Measurements from ENCODE around the gene LOX.

LOX gene

GRCh38 chr5:122121479-122122465 is 43.7 kb upstream of the LOX start:
- no peak overlapping the region for H3K27ac ChIP-seq
- no peaks in the 10 kb centered on the region for H3K9me3 ChIP-seq (ENCODE audit: control insufficient read depth, low read length)

GRCh38 chr5:122120957-122121356 is 42.9 kb upstream of the LOX start:
- no peak overlapping the region for H3K9ac ChIP-seq
- H3K4me3 ChIP-seq (ENCODE audit: low read depth, low read length) = no peak overlapping the region
- no peak overlapping the region for H3K4me2 ChIP-seq (ENCODE audit: low read length)
- no peak overlapping the region for H3K27ac ChIP-seq
- H3K79me2 ChIP-seq = no peaks in the 10 kb centered on the region
- no peak for TF ChIP-seq CTCF (IDR thresholded peaks at IDR 0.05)
- no peaks in the 10 kb centered on the region for H3K4me1 ChIP-seq
- H3K36me3 ChIP-seq (ENCODE audit: control insufficient read depth, insufficient read depth, low read length) = no peaks in the 10 kb centered on the region
- H3K9me3 ChIP-seq (ENCODE audit: control insufficient read depth, low read length) = no peaks in the 10 kb centered on the region
- H2AFZ ChIP-seq = no peak overlapping the region
- H3K27me3 ChIP-seq (ENCODE audit: control insufficient read depth, insufficient read depth, low read length) = no peaks in the 10 kb centered on the region

More at GRCh38 chr5:122121479-122122465, 43.7 kb upstream of the LOX start:
- Histone ChIP-seq H3K4me3 (ENCODE audit: low read depth, low read length) (no peak overlapping the region), H3K36me3 (ENCODE audit: control insufficient read depth, insufficient read depth, low read length) (no peaks in the 10 kb centered on the region), H2AFZ (no peak overlapping the region), H3K9ac (no peak overlapping the region), H3K79me2 (no peaks in the 10 kb centered on the region), H3K4me2 (ENCODE audit: low read length) (no peak overlapping the region), H3K27me3 (ENCODE audit: control insufficient read depth, insufficient read depth, low read length) (no peaks in the 10 kb centered on the region), H3K4me1 (no peaks in the 10 kb centered on the region)
- TF ChIP-seq CTCF (IDR thresholded peaks at IDR 0.05) = no peak

GRCh38 chr5:122120493-122120892 is 42.4 kb upstream of the LOX start:
- Histone ChIP-seq H3K27ac (no peak overlapping the region), H3K79me2 (no peaks in the 10 kb centered on the region), H3K27me3 (ENCODE audit: control insufficient read depth, insufficient read depth, low read length) (no peaks in the 10 kb centered on the region), H3K36me3 (ENCODE audit: control insufficient read depth, insufficient read depth, low read length) (no peaks in the 10 kb centered on the region), H3K4me3 (ENCODE audit: low read depth, low read length) (no peak overlapping the region), H3K9ac (no peak overlapping the region), H3K9me3 (ENCODE audit: control insufficient read depth, low read length) (no peaks in the 10 kb centered on the region), H2AFZ (no peak overlapping the region), H3K4me2 (ENCODE audit: low read length) (no peak overlapping the region), H3K4me1 (no peaks in the 10 kb centered on the region)
- no peak for TF ChIP-seq CTCF (IDR thresholded peaks at IDR 0.05)

GRCh38 chr5:122119205-122119604 is 41.1 kb upstream of the LOX start:
- Histone ChIP-seq H3K9ac (no peak overlapping the region), H3K36me3 (ENCODE audit: control insufficient read depth, insufficient read depth, low read length) (no peaks in the 10 kb centered on the region), H3K4me3 (ENCODE audit: low read depth, low read length) (no peak overlapping the region), H3K9me3 (ENCODE audit: control insufficient read depth, low read length) (no peaks in the 10 kb centered on the region), H2AFZ (no peak overlapping the region), H3K4me1 (no peaks in the 10 kb centered on the region), H3K27me3 (ENCODE audit: control insufficient read depth, insufficient read depth, low read length) (no peaks in the 10 kb centered on the region), H3K27ac (no peak overlapping the region), H3K4me2 (ENCODE audit: low read length) (no peak overlapping the region), H3K79me2 (no peaks in the 10 kb centered on the region)
- TF ChIP-seq CTCF (IDR thresholded peaks at IDR 0.05) = no peak

All from parathyroid adenoma (tissue), 2 donors.